HCT116 (cell line): Measurements from ENCODE around the gene EIF2AK2. TPM values are rescaled to one million over a fixed set of nuclear protein-coding genes. Genes with fewer than 3 reads are reported as not detected.

Source experiments
- ATAC-seq: fragments of 200-7000 bp; cut with Tn5 transposase; 2 replicates; pipeline ENCODE4 v1.9.1; 2020; ENCODE audit warnings: mild to moderate bottlenecking, moderate library complexity
- BruUV-seq: library from RNA; stranded (reverse); fragments of 400-500 nt; replicated peaks from 2 replicates; lab custom pipeline; 2021; lab: Mats Ljungman, UMichigan
- CTCF ChIA-PET: fragments of 300-600 bp; sonication (Branson Sonifier 250); formaldehyde crosslinking; loops from one replicate; lab custom pipeline; 2021; ENCODE audit warnings: antibody characterized with exemption; lab: Charles Lee
- POLR2A ChIA-PET: fragments of 300-600, 350-600 bp; sonication (Branson Sonifier 250); formaldehyde crosslinking; loops from one replicate; lab custom pipeline; 2021; ENCODE audit warnings: antibody characterized with exemption; lab: Charles Lee
- RAD21 ChIA-PET, 2 experiments: fragments of 300-600 bp; sonication (Branson Sonifier 250); formaldehyde crosslinking; loops; one replicate each; lab custom pipeline; 2023; ENCODE audit warnings: low total read pairs in 2 of 2; ENCODE audit not compliant: uncharacterized antibody in 2 of 2, unreplicated experiment in 2 of 2, low non-redundant PET in 1 of 2; lab: Charles Lee
- DNase-seq: peaks from one replicate; pipeline ENCODE4 v3.0.0-alpha.2; 2010; ENCODE audit warnings: low read depth, low spot score
- H2AFZ ChIP-seq: fragments of 200-600 bp; shearing (Covaris generic), sonication (generic); 2 replicates; pipeline ENCODE4 v1.6.1; 2017; ENCODE audit warnings: low read depth, mixed run types, mixed read lengths, antibody characterized with exemption, low read length; ENCODE audit not compliant: poor library complexity, severe bottlenecking
- H3K27ac ChIP-seq: 2 replicates; pipeline ENCODE4 v1.5.1; 2012; ENCODE audit warnings: low read depth, low read length
- H3K27me3 ChIP-seq: fragments of 200-600 bp; sonication (generic); 2 replicates; pipeline ENCODE4 v1.6.1; 2016; ENCODE audit warnings: mixed run types, low read length, mixed read lengths; ENCODE audit not compliant: insufficient read depth
- H3K36me3 ChIP-seq, 2 experiments: fragments of 200-500 bp in 1 of 2; fragments of 200-600 bp in 1 of 2; sonication (Bioruptor generic) in 1 of 2; sonication (generic) in 1 of 2; 2 replicates each; pipeline versions ENCODE4 v1.5.1 to v1.6.1; 2014 to 2016; ENCODE audit warnings: low read length in 2 of 2, inconsistent platforms in 1 of 2, mixed read lengths in 1 of 2, mixed run types in 1 of 2; ENCODE audit not compliant: insufficient read depth in 2 of 2, control insufficient read depth in 1 of 2
- H3K4me1 ChIP-seq, 2 experiments: fragments of 200-600 bp in 1 of 2; sonication (generic) in 1 of 2; 2 replicates each; pipeline versions ENCODE4 v1.5.1 to v1.6.1; 2012 to 2017; ENCODE audit warnings: low read length in 2 of 2, inconsistent platforms in 1 of 2, mild to moderate bottlenecking in 1 of 2, mixed read lengths in 1 of 2, mixed run types in 1 of 2, moderate library complexity in 1 of 2; ENCODE audit not compliant: insufficient read depth in 2 of 2, control insufficient read depth in 1 of 2
- H3K4me2 ChIP-seq: fragments of 200-600 bp; sonication (generic); 2 replicates; pipeline ENCODE4 v1.6.1; 2017; ENCODE audit warnings: mixed run types, low read length, mixed read lengths
- H3K4me3 ChIP-seq, 2 experiments: fragments of 200-600 bp in 1 of 2; sonication (generic) in 1 of 2; replicated peaks in 1 of 2; 2 replicates each; pipeline ENCODE4 v1.5.1; 2011 to 2016; ENCODE audit warnings: low read length in 2 of 2, control low read depth in 1 of 2, low read depth in 1 of 2, mild to moderate bottlenecking in 1 of 2, mixed read lengths in 1 of 2, mixed run types in 1 of 2
- H3K79me2 ChIP-seq: fragments of 200-600 bp; sonication (generic); 2 replicates; pipeline ENCODE4 v1.6.1; 2017; ENCODE audit warnings: mild to moderate bottlenecking, mixed run types, low read length, moderate library complexity, mixed read lengths; ENCODE audit not compliant: insufficient read depth
- H3K9ac ChIP-seq: fragments of 200-600 bp; sonication (generic); 2 replicates; pipeline ENCODE4 v1.6.1; 2016; ENCODE audit warnings: low read length, mixed read lengths
- H3K9me2 ChIP-seq: fragments of 200-600 bp; sonication (generic), shearing (Covaris generic); 2 replicates; pipeline ENCODE4 v1.6.1; 2017; ENCODE audit warnings: mixed run types, mild to moderate bottlenecking, moderate library complexity; ENCODE audit not compliant: insufficient read depth
- H3K9me3 ChIP-seq, 2 experiments: fragments of 200-500 bp in 1 of 2; fragments of 200-600 bp in 1 of 2; sonication (Bioruptor generic) in 1 of 2; sonication (generic) in 1 of 2; 2 replicates each; pipeline ENCODE4 v1.6.1; 2014 to 2017; ENCODE audit warnings: low read length in 2 of 2, mixed read lengths in 2 of 2, inconsistent platforms in 1 of 2, low read depth in 1 of 2, mild to moderate bottlenecking in 1 of 2, mixed run types in 1 of 2, moderate library complexity in 1 of 2; ENCODE audit not compliant: control insufficient read depth in 1 of 2, insufficient read depth in 1 of 2
- H4K20me1 ChIP-seq: fragments of 200-600 bp; sonication (generic), shearing (Covaris generic); 2 replicates; pipeline ENCODE4 v1.6.1; 2017; ENCODE audit warnings: mixed run types, mild to moderate bottlenecking, moderate library complexity; ENCODE audit not compliant: insufficient read depth
- CBX3 ChIP-seq: IDR thresholded peaks from 2 replicates; pipeline ENCODE4 v1.6.1; 2012; ENCODE audit warnings: low read depth
- CEBPB ChIP-seq: IDR thresholded peaks from 2 replicates; pipeline ENCODE4 v1.6.1; 2012; ENCODE audit warnings: low read depth
- EGR1 ChIP-seq: IDR thresholded peaks from 2 replicates; pipeline ENCODE4 v1.6.1; 2012; ENCODE audit warnings: low read depth
- ELF1 ChIP-seq: IDR thresholded peaks from 2 replicates; pipeline ENCODE4 v1.6.1; 2012; ENCODE audit warnings: low read depth, borderline replicate concordance
- EZH2 ChIP-seq: fragments of 200-600 bp; sonication (generic); IDR thresholded peaks from 2 replicates; pipeline ENCODE4 v1.6.1; 2017; ENCODE audit warnings: antibody characterized with exemption, mixed run types
- EZH2phosphoT487 ChIP-seq: fragments of 200-600 bp; IDR thresholded peaks from 2 replicates; pipeline ENCODE4 v1.6.1; 2018; ENCODE audit warnings: antibody characterized with exemption, borderline replicate concordance
- FOSL1 ChIP-seq: IDR thresholded peaks from 2 replicates; pipeline ENCODE4 v1.6.1; 2012; ENCODE audit warnings: low read depth
- JUND ChIP-seq: IDR thresholded peaks from 2 replicates; pipeline ENCODE4 v1.6.1; 2012
- POLR2A ChIP-seq: IDR thresholded peaks from 2 replicates; pipeline ENCODE4 v1.7.0; 2011; ENCODE audit warnings: borderline replicate concordance; ENCODE audit not compliant: insufficient read depth, insufficient read length; ENCODE audit errors: extremely low read depth
- POLR2AphosphoS5 ChIP-seq: IDR thresholded peaks from 2 replicates; pipeline ENCODE4 v1.6.1; 2011; ENCODE audit warnings: mild to moderate bottlenecking, low read depth, low read length, moderate library complexity
- RAD21 ChIP-seq: IDR thresholded peaks from 2 replicates; pipeline ENCODE4 v1.6.1; 2012; ENCODE audit warnings: low read depth, mild to moderate bottlenecking
- SIN3A ChIP-seq: IDR thresholded peaks from 2 replicates; pipeline ENCODE4 v1.6.1; 2012; ENCODE audit warnings: low read depth
- SP1 ChIP-seq: IDR thresholded peaks from 2 replicates; pipeline ENCODE4 v1.6.1; 2012; ENCODE audit warnings: low read depth
- SRF ChIP-seq: IDR thresholded peaks from 2 replicates; pipeline ENCODE4 v1.6.1; 2012; ENCODE audit warnings: low read depth
- TCF7L2 ChIP-seq: IDR thresholded peaks from 2 replicates; pipeline ENCODE4 v1.7.0; 2011; ENCODE audit warnings: borderline replicate concordance, inconsistent platforms; ENCODE audit not compliant: insufficient read depth, insufficient read length; ENCODE audit errors: extremely low read depth
- ZFX ChIP-seq: fragments of 450-650 bp; IDR thresholded peaks from 2 replicates; pipeline ENCODE4 v1.6.1; 2017
- intact Hi-C: fragments of 100-400 bp; cut with micrococcal nuclease; formaldehyde crosslinking; loops from 2 replicates; pipeline ENCODE4 v1.10.0; 2022
- total RNA-seq: library from RNA; stranded (reverse); gene quantifications from one replicate; pipeline ENCODE4 v1.2.1, GENCODE V29; 2021; ENCODE audit not compliant: unreplicated experiment
- TF ChIP-seq, protein P1 (sequence below): IDR thresholded peaks from 2 replicates; pipeline ENCODE4 v1.6.1; 2011; ENCODE audit warnings: mild to moderate bottlenecking, low read length, moderate library complexity; ENCODE audit not compliant: insufficient replicate concordance; ENCODE audit errors: extremely low read depth
- TF ChIP-seq, protein P2 (sequence below): IDR thresholded peaks from 2 replicates; pipeline ENCODE4 v1.6.1; 2012
- TF ChIP-seq, protein P3 (sequence below): IDR thresholded peaks from 2 replicates; pipeline ENCODE4 v1.6.1; 2012; ENCODE audit warnings: low read depth

The EIF2AK2 gene
- total RNA-seq, 1 experiment from 2014 or later: 40.7 TPM

DNA sequence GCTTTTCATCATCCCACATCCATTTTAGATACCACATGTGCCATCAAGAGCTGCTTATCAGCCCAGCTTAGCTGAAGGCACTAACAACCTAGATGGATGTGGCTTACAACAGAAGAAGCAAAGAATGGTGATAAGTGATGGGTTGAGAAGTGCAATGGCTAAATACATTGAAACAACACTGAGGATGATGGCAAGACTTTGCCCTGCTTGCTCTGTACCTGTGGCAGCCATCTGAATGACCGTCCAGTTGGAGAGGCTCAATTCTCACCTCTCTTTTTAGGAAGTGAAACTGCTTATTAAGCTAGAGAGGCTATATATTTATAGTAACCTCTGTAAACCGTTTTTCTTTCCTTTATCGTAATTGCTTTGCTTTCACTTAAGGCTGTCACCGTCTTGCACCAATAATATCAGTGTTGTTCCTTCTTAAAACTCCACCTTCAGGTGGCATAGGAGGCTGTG, 66.7 kb downstream of the EIF2AK2 start:
- H3K9me2 ChIP-seq: no peaks in the 10 kb centered on the region
- H3K27me3 ChIP-seq: no peaks in the 10 kb centered on the region
- no peak for TF ChIP-seq POLR2AphosphoS5
- no peak for TF ChIP-seq RAD21
- no peak for TF ChIP-seq SP1
- no peak for TF ChIP-seq CEBPB
- no peak for TF ChIP-seq EZH2phosphoT487
- no peak for TF ChIP-seq SRF
- no peak for TF ChIP-seq CBX3
- no peak for TF ChIP-seq SIN3A
- TF ChIP-seq EGR1: no peak
- TF ChIP-seq TCF7L2: no peak
- TF ChIP-seq POLR2A: no peak
- no peak for TF ChIP-seq FOSL1
- no peak for TF ChIP-seq JUND
- TF ChIP-seq, protein P1, sequence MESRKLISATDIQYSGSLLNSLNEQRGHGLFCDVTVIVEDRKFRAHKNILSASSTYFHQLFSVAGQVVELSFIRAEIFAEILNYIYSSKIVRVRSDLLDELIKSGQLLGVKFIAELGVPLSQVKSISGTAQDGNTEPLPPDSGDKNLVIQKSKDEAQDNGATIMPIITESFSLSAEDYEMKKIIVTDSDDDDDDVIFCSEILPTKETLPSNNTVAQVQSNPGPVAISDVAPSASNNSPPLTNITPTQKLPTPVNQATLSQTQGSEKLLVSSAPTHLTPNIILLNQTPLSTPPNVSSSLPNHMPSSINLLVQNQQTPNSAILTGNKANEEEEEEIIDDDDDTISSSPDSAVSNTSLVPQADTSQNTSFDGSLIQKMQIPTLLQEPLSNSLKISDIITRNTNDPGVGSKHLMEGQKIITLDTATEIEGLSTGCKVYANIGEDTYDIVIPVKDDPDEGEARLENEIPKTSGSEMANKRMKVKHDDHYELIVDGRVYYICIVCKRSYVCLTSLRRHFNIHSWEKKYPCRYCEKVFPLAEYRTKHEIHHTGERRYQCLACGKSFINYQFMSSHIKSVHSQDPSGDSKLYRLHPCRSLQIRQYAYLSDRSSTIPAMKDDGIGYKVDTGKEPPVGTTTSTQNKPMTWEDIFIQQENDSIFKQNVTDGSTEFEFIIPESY: no peak
- TF ChIP-seq, protein P2, sequence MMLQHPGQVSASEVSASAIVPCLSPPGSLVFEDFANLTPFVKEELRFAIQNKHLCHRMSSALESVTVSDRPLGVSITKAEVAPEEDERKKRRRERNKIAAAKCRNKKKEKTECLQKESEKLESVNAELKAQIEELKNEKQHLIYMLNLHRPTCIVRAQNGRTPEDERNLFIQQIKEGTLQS: no peak
- no peak for TF ChIP-seq ZFX
- TF ChIP-seq ELF1: no peak
- TF ChIP-seq, protein P3, sequence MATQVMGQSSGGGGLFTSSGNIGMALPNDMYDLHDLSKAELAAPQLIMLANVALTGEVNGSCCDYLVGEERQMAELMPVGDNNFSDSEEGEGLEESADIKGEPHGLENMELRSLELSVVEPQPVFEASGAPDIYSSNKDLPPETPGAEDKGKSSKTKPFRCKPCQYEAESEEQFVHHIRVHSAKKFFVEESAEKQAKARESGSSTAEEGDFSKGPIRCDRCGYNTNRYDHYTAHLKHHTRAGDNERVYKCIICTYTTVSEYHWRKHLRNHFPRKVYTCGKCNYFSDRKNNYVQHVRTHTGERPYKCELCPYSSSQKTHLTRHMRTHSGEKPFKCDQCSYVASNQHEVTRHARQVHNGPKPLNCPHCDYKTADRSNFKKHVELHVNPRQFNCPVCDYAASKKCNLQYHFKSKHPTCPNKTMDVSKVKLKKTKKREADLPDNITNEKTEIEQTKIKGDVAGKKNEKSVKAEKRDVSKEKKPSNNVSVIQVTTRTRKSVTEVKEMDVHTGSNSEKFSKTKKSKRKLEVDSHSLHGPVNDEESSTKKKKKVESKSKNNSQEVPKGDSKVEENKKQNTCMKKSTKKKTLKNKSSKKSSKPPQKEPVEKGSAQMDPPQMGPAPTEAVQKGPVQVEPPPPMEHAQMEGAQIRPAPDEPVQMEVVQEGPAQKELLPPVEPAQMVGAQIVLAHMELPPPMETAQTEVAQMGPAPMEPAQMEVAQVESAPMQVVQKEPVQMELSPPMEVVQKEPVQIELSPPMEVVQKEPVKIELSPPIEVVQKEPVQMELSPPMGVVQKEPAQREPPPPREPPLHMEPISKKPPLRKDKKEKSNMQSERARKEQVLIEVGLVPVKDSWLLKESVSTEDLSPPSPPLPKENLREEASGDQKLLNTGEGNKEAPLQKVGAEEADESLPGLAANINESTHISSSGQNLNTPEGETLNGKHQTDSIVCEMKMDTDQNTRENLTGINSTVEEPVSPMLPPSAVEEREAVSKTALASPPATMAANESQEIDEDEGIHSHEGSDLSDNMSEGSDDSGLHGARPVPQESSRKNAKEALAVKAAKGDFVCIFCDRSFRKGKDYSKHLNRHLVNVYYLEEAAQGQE: no peak
- no peak for TF ChIP-seq EZH2
- no peak overlapping the region for H3K4me2 ChIP-seq
- peaks cover 0 to 10% of the 10 kb centered on the region in 2 experiments; a peak in 3 of 4 replicates for H3K4me1 ChIP-seq
- ATAC-seq (no peak), DNase-seq (no peak)
- no peaks in the 10 kb centered on the region for H4K20me1 ChIP-seq
- H3K79me2 ChIP-seq: no peaks in the 10 kb centered on the region
- intact Hi-C loops: no loop called here
- no TSS peak for BruUV-seq
- RAD21 ChIA-PET: no interaction called here
- H2AFZ ChIP-seq: no peak overlapping the region
- POLR2A ChIA-PET: no interaction called here
- CTCF ChIA-PET: no interaction called here
- no peak overlapping the region for H3K27ac ChIP-seq
- H3K36me3 ChIP-seq: peaks cover 0 to 3% of the 10 kb centered on the region in 2 experiments; a peak in 1 of 4 replicates
- H3K4me3 ChIP-seq: no peak overlapping the region
- H3K9ac ChIP-seq: no peak overlapping the region
- no peaks in the 10 kb centered on the region for H3K9me3 ChIP-seq
